HG03045 (cell line): ENCODE results near the gene TLCD5.

Source experiments
- ATAC-seq: cut with Tn5 transposase; IDR thresholded peaks from one replicate; pipeline ENCODE4 v1.9.1; 2021; ENCODE audit warnings: mild to moderate bottlenecking, moderate library complexity; ENCODE audit not compliant: unreplicated experiment

TLCD5 gene

DNA sequence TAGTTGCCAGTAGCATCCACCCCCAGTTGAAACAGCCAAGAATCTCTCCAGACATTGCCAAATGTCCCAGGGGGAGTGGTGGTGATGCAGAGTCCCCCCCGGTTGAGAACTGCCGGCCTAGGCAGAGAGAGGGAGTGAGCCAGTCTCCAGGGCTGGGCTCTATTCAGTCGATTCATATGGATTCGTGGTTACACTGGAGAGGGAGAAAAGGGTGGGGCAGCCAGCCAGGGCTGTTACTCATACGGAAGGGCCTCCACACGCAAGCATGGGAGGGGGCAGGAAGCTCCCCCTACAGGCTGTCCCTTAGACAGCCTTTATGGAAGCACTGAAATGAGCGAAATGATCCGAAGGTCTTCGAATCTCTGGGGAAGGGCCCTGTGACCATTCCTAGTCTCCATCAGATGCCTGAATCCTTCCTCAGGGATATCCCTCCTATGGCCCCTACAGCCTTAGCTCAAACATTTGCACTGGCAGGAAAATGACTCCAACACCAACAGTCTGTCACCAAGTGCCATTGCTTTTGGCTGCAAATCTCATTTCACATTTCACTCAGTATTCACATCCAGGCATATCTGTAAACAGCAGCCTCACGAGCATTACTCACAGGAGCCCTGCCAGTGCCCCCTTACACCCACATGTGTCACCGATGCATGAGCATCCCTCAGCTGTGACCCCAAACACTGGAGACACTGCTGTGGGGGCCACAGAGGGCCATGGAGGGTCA is 18.4 kb upstream of the TLCD5 start:
- ATAC-seq: no peak

DNA sequence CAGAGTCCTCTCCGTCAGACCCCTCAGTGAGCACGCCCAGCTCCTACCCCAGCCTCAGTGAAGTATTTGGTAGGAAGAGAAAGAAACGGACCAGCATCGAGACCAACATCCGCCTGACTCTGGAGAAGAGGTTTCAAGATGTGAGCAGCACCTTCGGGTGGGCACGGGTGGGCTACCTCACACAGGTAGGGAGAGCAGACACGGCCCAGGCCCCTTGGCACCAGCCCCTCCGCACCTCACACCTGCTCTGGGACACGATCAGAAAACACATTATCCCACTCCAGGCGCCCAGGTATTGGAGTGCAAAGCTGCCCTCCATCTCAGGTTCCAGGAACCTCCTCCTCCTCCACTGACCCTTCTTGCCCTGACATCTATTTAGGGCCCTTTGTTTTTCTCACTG is 17.6 kb upstream of the TLCD5 start:
- no peak for ATAC-seq

- no peak for ATAC-seq
Measured at GRCh38 chr11:120308081-120308480, 17.0 kb upstream of the TLCD5 start.

- no peak for ATAC-seq
Measured at GRCh38 chr11:120310870-120311269, 14.2 kb upstream of the TLCD5 start.

- no peak for ATAC-seq
Measured at GRCh38 chr11:120314861-120315260, 10.2 kb upstream of the TLCD5 start.

- no peak for ATAC-seq
Measured at GRCh38 chr11:120316880-120317688, 8.0 kb upstream of the TLCD5 start.

DNA sequence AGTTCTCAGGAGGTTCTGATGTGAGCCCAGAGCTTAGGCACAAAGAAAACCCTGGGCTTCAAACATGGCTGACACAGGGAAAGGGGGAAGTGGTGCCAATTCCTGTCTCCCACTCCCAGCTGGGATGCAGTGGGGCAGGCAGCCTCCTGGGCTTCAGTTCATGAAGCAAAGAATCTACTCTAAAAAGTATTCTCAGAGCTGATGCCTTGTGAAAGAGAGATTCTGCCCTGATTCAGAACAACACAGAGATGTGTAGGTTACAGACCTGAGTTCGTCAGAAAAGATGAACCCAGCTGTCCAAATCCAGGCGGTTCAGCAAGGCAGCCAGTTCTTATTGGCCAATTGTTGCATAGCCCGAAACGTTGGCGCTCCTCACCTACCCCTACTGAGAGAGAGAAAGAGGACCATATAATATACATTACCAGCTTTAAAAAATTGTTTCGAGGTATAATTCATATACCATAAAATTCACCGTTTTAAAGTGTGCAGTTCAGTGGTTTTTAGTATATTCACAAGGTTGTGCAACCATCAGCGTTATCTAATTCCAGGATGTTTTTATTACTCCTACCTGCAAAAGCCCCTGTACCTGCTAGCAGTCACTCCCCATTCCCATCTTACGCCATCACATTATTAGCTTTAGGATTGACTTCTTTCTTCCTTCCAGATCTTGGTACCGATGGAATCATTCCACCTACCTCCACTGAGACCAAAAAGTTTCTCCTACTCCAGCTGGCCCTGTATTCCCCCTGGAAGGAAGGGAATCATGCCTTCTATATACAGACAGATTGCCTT is 7.2 kb upstream of the TLCD5 start:
- ATAC-seq: no peak

DNA sequence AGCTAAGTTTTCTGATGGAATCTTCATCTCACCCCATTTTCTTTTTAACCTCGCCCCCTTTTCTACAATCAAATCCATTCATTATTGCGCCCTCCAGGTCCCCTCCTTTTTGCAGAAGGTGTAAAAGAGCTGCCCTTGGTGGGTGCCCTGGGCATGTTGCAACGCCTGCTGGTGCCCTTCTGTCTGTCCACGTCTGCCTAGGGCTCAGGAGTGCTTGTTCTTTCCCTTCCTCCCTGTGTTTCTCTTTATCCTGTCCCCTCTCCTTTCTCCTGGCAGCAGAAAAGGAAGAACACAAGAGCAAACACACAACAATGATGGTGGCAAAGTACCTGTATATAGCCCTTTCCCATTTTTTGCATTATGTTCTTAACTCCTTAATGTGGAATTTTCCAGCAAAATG is 6.2 kb upstream of the TLCD5 start:
- ATAC-seq: no peak

DNA sequence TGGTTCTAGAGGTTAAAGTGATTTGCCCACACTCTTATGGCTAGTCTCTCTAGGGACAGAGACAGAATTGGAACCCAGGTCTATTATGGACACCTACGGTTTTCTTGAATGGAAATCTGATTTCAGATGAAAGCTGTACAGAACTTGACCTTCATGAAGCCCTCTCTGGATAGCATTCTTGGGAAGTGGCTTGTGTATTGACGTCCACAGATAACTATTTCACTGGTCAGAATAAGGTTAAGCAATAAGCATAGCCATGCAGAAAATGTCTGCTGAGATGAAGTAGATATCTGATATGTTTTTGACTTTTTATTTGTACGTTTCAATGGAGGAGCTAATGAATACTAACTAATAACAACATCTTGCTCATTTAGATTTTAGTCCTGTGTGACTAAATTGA is 1.1 kb downstream of the TLCD5 start:
- no peak for ATAC-seq

DNA sequence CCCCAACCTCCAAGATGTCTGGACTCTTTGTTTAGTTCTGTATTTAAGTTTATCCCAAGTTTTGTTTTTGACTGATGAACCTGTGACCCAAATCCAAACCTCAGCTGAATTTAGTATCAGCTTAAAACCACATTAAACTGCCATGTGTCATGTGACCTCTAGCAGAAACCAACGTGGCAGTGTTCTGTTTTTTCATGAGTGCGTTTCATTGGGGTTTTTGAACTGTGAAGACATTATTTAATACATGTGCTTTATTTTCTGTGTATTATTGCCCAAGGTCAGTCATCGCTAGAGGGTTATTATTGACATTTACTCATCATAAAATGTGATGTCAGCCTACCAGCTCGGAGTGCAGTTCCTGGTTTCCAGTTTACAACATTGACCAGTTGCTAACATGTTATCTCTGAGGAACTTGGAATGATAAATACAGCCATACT is 1.8 kb downstream of the TLCD5 start:
- no peak for ATAC-seq

DNA sequence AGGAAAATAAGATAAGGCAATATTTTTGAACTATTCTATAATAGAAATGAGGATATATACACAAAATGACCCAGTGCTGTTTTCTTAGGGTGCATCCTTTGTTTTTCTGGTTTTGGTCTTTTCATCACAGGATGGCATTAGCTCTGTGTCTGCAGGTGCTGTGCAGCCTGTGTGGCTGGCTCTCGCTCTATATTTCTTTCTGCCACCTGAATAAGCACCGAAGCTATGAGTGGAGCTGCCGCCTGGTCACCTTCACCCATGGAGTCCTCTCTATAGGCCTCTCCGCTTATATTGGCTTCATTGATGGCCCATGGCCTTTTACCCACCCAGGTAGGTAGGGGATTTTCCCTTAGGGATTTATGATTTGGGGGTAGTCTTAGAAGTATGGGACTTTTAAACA is 2.2 kb downstream of the TLCD5 start:
- no peak for ATAC-seq

DNA sequence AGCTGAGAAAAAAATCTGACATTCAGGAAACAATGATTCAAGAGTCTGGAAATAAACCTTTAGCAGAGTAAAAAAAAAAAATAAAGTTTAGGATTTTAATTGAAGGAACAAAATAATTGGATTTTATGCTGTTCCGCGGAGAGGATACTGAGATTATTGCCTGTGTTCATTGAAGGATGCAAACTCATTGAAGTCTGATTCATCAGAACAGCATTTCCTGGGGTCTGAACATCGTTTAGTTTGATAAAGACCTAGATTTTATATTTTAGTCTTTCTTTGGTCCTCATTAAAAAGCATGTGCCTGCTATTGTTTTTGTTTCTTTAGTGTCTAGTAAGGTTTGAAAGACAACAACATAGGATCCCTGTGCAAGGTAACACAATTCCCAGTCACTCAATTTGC is 4.5 kb downstream of the TLCD5 start:
- ATAC-seq: no peak

GRCh38 chr11:120330045-120330444 is 4.9 kb downstream of the TLCD5 start:
- ATAC-seq: no peak

DNA sequence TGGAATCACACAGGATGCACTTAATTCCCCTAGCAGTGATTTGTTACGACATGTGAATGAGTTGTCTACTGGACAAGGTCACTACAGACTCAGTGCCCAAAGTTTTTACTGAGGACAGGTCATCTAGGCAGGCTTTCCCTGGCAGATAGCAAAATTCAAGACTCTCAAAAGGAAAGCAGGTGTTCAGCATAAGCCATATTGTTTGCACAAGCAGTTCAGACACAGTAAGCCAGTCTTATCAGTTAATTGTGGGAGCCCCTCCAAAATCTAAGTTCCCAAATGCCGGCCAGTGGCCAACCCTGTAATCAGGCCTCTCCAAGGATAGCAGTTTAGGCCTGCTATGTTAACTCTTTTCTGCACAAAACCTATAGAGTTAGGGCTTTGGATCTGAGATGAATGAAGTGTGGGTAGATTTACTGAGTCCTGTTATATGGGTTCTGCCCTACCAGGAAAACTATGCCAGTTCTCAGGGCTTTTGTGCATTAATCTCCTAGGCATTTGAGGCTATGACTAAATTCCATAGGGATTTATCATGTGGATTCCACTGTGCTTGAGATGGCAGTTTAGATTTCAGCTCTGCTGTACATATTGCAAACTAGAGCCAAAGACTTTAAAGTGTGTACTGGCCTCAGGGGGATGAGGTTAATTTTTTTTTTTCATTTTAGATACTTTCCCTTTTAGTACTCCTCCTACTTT is 6.3 kb downstream of the TLCD5 start:
- no peak for ATAC-seq

DNA sequence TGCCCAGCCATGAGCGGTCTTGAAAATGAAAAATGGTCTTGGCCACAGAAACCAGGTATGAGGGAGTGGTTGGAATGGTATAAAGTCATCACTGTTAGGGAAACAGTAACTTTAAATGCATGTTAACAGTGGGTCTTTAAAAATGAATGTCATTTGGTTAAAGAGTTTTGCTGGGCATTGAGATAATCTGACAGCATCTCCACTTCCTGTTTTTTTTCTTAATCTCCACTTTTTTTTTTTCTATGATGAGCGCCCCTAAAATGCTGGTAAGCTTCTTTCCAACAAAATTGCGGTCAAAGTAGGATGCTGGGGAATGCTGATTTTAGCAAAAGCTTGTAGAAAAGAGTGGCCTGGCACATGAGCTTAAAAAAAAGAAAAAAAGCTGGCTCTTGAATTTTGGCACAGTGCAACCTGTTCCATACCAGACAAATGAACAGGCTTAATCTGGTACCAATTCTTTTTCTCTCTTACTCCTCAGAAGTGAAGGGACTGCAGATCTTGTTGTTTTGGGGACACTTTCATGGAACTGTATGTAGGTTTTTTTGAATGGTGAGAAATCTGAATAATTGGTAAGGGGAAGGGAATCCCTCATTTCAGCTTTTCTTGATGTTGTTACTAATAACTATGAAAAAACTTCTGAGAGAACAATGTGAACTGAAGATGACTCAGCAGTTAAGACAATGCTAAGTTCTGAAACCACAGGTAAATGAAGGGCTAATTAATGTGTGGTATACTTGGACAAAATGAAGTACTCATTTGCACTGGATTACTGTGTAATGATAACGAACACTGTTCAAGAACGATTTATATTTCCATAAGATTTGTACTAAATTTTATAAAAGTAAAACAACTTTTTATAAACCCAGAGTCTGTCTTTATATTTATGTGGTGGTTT is 8.0 kb downstream of the TLCD5 start:
- ATAC-seq: no peak

GRCh38 chr11:120333801-120334200 is 8.7 kb downstream of the TLCD5 start:
- ATAC-seq: no peak

- no peak for ATAC-seq
Measured at GRCh38 chr11:120334332-120334731, 9.2 kb downstream of the TLCD5 start.

DNA sequence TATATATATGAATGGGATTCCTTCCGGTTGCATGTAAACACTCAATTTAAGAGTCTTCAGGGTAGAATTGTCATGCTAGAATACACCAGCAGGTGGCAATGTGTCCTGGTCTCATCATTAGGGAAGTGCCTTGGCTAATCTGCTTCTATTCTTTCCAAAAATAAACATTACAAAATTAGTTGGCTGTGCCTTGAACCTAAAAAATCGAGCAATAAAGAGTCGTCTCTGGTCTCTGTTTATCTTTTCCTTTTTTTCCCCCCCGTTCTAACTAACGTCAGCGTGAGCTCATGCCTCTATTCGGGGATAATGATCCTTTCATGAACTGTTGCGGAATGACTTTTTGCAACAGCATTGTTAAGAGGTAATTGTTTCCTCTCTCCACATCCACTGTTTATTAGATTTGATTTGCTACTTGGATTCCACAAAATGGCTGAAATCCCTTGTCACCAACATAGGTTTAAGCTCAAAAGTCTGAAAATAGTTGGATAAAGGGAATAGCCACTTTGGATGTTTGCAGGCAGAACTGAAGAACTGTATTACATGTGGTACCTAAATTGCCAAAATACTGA is 9.9 kb downstream of the TLCD5 start:
- no peak for ATAC-seq

GRCh38 chr11:120335556-120335907 is 10.4 kb downstream of the TLCD5 start:
- peak; percentile 33 for ATAC-seq
